ENCODE data around the gene PRICKLE2.

The PRICKLE2 gene, protein sequence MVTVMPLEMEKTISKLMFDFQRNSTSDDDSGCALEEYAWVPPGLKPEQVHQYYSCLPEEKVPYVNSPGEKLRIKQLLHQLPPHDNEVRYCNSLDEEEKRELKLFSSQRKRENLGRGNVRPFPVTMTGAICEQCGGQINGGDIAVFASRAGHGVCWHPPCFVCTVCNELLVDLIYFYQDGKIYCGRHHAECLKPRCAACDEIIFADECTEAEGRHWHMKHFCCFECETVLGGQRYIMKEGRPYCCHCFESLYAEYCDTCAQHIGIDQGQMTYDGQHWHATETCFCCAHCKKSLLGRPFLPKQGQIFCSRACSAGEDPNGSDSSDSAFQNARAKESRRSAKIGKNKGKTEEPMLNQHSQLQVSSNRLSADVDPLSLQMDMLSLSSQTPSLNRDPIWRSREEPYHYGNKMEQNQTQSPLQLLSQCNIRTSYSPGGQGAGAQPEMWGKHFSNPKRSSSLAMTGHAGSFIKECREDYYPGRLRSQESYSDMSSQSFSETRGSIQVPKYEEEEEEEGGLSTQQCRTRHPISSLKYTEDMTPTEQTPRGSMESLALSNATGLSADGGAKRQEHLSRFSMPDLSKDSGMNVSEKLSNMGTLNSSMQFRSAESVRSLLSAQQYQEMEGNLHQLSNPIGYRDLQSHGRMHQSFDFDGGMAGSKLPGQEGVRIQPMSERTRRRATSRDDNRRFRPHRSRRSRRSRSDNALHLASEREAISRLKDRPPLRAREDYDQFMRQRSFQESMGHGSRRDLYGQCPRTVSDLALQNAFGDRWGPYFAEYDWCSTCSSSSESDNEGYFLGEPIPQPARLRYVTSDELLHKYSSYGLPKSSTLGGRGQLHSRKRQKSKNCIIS

DNA sequence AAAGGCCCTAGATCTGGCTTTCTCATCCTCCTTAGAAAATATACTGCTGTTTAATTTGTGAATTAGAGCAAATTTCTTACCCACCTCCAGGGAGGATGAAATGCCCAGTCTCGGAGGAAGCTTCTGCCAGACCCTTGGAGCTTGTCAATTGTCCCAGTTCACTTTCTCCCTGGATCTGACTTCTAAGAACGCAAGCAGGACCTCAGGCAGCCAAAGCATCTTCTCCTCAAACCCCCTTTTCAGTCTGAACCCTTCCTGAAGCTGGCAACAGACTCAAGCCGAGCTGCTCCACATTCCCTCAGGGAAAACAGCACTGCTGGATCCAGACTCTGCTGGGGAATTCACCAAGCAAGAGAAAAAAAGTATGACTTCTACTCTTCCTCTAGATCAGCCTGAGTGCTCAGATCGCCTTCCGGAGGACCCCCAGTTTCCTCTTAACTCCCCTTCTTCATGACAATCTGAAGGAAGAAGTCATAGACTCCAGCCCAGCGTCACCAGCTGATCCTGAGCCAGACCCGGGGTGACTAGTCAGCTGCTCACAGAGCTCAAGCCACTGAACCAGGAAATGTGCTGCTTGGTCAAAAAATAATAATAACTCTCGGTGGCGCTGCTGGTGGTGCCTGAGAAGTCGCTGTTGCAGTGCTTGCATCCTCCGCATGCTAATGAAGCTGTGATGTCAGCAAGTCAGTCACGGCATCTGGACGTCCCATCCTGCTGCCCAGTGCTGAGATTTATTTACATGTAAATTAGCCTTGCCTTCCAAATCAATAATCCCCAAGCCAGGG, at the start of gene PRICKLE2:
Gene PRICKLE2, minus strand, starts transcription at position 641 of the 785 bp plus-strand sequence. CDS start 26,539 bp downstream, outside the sequence.
- no peak for DNase-seq

DNA sequence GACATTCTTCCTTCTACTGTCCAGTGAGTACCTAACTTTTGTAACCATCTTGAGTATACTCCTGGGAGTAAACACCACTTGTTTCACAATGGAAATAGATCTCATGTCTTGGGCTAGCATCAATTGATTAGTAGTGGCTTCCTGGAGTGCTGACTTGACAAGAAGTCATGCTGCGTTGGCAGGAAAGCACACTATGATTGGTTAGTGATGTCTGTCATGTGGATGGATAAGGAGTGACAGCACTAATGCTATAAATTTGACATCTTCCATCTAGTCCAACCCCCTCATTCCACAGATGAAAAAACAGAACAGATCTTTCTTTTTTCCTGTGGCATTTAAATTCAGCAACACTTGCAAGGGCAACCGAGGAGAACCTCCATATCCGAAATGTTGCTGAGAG, 47.6 kb upstream of the PRICKLE2 start:
- DNase-seq = no peak

DNA sequence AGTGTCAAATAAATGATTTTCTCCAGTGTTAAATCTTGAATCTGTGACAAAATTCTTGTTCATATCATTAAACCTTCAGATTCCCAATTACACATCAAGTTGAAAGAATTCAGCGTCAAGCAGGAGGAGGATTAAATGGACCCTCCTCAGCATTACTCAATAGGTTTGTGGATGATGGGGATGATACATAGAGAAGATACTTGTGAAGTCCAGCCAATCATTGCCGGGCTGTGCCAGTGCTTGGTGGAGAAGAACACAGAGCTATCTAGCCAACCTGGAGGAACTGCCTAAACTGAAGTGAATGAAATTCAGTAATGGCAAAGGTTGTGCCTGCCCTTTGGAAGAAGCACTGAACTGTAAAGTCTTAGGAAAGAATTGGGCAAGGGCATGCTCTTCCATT, 47.0 kb upstream of the PRICKLE2 start:
- DNase-seq = no peak

DNA sequence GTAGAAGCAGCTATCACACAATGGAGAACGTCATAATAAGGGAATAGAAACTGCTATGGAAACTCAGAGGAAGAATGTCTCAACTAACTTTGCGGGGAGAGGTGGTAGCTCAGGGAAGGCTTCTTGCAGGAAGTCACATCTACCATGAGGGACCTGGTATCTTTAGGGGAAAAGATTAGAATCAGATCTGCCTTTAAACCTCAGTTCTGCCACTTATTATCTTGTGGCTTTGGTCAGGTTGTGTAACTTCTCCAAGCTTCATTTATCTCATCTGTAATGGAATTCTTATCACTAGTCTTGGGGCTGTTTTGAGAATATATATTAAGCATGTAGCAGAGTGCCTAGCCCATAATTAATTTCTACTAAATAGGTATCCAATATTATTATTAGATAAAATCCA, 46.4 kb upstream of the PRICKLE2 start:
- DNase-seq = no peak

DNA sequence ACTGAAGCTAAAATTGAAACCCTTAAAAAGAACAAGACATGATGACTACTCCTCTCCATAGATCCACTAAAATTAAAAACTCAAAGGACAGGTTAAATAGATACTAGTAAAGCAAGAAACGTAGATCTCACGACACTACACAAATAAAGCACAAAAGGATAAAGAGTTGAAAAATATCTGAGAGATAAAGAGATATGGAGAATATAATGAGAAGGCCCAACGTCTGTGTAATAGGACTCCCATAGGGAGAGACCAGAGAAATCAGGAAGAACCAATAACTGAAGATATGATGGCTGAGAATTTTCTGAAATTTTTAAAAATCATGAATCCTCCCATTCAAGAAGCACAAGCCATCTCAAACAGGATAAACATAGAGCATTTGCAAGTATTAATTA, 45.6 kb upstream of the PRICKLE2 start:
- no peak for DNase-seq

DNA sequence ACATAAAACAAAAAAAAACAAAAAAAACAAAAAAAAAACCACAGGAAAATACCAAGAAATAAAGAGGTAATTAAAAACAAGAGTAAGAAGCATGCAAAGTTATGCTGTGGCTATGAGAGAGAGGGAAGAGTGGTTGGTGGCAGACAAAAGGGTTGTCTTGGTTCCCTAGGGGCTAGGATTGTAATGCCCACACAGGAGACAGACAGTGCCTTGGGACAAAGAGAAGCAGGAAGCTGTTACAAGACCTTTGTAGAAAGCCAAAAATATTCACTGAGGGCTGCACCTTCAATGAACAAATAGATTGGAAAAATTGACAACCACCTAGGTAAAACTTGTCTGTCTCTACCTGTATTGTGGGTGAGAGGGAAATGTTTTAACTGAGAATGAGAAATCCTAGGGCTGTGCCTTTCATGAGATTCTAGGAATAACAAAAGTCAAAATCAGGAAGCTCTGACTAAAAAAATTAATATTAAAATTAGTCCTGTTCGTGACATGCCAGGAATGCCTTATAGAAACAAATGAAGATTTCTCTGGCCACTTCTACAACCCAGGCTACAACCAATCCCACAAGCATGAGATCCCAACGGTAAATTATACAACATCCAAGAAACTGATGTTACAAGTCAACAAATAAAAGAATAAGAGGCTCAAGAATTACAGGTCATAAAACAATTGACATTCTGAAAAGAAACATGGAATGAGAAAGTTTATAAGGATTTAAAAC, 45.0 kb upstream of the PRICKLE2 start:
- no peak for DNase-seq

DNA sequence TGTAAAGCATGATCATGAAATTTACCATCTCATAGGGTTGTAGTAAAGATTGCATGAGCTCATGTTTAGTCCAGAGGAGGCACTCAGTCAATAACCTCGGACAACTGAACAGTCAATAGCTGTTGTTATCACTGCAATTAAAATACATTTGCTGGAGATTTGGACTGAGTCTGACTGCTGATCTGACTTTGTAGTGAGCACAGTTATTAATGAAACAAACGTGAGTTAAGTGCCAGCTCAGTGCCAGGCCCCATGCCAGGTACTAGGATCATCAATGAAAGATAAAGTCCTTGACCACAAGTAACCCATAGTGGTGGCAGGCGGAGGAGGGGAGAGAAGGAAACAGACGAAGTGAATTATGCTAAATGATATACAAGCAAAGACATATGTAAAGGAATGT, 43.7 kb upstream of the PRICKLE2 start:
- no peak for DNase-seq

DNA sequence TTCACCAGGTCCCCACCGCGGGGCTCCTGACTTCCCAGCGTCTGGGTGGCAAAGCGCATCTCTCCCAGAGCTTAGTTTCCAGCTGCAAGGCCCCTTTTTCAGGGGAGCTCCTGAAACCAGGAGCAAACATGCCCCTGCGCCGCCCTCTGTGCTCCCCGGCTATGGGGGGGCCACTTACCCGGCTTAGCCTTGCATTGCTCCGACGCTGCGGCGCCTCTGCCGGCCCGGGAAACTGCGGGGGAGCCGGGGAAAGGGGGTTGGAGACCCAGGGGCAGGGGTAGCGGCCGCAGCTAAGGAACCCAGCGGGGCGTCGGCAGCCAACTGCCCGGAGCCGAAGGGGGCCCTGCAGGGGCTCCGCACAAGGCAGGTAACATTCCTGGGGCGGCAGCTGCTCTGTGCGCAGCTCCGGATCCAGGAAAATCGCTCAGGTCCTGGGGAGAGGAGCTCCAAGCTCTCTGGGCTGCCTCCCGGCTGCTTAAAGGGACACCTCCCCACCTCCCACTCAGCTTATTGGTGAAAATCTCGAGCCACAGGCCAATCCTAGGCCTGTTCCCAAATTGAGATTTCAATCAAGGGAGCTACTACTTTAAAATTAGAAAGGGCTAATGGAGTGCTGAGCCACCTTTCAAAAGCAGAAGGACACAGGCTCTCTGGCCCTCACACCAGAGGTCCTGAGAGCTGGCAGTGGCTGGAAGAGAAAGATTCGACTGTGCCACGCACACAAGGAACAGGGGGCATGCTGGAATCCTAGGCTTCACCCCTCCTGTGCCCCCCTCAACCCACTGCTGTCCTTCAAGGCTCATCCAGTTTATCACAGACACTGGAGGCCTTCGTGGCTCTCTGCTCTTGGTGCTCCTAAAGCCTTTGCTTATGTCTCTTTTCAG, 42.7 kb upstream of the PRICKLE2 start:
- no peak for DNase-seq

DNA sequence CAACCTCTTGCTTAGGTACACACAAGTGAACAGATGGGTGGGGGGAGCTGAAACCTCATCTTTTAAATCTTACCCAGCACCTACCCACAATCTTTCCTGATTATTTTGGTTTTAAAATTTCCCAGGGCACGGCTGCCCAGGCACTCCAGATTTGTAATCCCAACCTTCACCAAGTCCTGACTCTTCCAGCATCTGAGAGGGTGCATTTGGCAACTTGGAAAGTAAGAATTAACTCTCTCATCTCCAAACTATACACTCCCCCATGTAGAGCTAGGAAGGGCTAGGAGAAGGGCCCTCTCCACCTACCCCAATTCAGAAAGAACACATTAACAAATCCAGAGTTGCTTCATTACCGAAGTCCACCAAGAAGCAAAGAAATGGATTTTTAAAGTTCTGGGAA, 41.7 kb upstream of the PRICKLE2 start:
- DNase-seq = no peak

DNA sequence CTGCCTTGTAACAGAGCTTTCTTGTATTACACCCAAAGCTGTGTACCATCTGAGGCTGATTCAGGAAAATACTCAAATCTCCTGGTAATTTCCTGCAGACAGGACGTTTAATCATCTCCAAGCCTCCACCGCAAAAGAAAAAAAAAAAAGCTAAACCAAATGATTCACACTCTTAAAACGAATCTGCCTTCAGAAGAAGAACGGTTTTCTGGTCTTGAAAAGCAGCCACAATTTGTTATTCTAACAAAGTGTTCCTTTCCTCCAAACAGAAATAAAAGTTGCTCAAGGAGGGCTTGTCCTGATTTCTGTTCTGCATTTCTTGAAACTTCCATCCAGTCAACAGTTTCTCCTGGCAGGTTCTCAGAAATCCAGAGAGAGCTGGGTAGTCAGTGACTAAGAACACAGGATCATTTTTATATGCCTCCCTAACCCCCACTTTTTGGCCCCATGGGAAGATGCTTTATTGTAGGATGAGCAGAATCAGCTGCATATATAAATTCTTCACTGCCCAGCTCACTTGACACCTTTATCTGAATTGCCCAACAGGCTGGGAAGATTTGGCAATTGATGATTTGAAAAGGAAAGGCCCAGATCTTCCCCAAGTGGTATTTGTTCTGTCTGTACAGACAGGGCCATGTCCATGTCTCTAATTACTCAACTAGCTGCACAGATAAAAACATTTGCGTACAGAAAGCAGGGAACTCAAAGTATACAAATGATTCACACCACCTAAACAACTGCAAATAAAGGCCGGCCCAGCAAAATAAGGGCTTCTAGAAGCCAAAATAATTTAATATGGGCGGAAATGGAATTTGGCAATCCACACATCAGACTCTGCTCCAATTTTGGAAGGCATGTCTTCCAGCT, 41.0 kb upstream of the PRICKLE2 start:
- no peak for DNase-seq

DNA sequence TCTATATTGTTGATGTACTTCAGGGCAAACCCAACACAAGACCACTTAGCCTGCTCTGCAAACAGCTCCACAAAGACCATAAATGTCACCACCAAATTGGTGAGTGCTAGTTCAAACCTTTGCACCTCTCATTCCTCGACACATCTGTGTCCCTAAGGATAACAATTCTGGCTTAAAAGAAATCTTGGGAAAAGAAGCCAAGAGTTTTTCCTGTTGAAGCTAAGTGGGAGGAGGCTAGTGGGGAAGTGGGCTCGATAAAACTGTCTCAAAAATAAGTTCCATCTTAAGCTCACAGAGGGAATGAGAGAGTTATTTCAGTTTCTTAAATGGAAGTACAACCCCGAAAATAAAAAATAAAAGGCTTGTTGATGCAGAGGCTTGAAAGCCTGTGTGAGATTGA, 40.4 kb upstream of the PRICKLE2 start:
- no peak for DNase-seq

DNA sequence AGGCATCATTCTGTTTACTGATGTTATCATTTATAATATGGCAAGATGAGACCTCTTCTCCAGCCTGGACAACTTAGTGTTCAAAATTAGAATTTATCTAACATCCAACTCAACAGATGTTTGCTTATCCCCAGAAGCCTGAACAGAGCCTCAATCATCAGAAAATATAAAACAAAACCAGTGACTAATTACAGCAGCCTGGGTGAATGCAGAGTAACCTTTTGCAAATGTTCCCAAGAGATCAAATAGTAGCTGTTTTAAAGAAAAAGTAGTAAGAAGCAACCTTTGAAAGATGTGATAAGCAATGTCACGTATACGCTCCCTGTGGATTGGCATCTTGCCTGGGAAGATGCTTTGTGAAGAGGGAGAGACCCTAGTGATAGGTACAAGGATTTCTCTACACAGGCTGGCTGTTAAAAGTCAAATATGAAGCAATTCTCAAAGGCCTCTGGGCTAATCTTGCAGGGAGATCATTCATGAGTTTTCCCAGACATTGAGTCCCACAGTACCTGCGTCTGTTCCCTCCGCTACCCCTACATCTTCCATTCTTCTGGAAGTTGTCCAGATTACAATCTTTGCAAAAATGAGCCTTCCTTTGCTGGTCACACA, 39.3 kb upstream of the PRICKLE2 start:
- no peak for DNase-seq

DNA sequence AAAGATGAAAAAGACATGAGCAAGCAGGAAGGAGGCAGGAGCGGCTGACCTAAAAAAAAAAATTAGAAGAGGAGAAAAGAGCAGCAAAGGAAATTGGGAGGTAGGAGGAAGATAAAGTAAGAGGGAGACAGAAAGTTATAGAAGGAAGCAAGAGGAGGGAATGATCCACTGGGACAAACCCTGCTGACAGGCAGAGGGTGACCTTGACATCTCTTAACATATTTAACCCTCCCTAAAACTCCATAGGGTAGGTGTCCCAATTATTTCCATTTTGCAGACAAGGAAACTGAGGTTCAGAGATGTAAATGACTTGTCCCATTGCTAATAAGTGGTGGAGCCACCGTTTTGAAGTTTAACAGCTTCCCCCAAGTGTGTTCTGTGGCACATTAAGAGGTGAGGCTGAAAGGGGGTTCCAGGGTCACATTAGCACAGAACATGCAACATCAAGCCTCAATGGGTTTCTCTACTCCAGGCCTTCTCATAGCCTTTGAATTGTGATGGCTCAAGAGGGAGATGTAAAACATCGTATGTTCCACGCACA, 37.4 kb upstream of the PRICKLE2 start:
- DNase-seq = no peak

DNA sequence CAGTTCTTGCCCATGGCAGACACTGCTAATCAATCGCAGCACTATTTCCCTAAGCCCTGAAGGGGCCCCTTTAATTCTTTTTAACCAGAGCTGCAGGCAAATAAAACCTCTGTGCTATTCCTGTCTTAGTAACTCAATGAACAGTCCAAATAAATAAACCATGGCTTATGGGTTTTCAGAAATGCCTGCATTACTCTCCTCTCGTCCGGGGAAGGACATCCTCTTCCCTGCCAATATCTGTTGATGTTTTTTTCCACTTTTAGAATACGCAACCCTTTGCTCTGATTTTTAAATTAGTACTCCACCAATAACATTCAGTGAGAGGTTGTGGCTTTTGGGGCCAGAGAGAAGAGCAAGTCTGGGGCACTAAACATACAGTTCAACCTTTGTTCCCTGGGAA, 35.2 kb upstream of the PRICKLE2 start:
- DNase-seq = no peak

DNA sequence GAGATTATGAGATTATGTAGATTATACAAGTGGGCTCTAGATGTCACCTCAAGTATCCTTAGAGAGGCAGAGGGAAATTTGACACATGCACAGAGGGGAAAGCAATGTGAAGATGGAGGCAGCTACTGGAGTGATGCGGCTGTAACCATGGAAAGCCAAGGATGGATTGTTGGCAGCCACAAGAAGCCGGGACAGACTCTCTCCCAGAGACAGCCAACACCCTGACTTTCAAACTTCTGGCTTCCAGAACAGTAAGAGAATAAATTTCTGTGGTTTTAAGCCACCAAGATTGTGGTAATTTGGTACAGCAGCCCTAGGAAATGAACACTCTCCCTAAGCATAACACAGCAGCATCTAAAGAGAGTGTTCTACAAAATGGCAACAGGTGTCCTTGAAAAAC, 34.4 kb upstream of the PRICKLE2 start:
- no peak for DNase-seq

DNA sequence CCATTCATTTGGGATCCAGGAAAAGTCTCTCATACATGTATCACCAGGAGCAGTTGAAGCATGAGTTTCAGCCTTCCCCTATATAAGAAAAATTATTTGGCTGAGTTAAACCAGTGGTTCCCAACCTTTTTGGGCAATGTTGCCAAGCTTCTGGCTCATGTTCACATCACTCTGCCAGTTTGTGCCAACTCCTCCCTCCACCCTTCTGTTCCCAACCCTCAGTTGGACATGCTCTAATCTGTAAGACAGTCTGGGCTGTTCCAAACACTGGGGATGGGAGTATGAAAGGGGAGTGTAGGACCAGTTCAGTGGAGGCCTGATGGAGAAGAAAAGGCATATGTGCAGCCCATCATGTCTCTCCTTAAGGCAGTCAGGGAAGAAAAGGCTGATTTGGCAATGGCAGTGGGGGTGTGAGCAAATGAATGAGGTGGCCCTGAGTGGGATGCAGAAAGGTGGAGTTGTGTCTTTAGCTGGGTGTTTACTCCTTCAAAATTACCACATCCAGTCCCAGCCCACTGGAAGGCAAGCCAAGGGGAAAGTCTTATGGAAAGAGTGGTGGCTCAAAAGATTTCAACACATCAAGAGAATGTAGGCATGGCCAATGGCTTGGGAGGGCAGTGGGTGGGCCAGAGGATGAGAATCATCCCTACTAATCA, 32.0 kb upstream of the PRICKLE2 start:
- DNase-seq = no peak

DNA sequence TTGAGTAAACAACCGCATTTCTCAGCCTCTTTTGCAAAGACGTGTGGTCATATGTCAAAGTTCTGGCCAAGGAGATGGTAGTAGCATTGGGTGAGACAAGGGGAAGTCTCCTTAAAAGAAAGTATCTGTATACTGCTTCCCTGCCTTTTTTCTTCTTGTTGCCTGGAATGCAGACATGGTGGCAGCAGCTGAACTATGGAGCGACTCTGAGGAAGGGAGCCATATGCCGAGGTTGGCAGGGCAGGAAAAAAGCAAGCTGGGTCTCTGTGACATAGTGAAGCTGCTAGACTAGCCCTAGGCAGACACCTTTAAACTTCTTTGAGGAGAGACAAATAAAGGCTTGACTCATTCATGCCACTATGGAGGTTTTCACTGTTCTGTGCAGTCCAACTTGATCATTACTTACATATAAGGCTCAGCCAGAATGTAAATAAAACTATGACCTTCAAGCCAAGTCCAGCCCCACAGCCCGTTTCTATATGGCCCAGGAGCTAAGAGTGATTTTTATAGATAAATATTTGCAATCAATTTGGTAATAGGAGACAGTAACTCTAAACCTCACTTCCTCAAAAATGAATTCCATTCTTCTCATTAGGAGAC, 30.6 kb upstream of the PRICKLE2 start:
- DNase-seq = no peak

DNA sequence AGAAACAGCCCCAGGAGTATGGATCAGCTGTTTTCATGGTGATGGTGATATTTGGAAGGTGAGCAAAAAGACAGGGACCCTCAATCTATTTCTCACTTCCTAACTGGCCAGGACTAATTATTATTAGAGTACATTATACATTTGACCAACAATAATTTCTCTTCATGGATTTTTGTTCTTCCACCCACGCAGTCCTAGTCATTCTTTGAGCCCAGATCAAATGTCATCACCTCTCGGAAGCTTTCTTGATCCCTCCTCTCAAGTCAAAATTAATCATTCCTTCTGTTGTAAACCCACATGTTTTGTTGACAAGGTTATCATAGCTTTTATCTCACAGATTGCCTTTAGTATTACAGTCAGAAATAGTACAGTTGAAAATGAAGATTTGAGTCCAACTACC, 29.2 kb upstream of the PRICKLE2 start:
- no peak for DNase-seq

DNA sequence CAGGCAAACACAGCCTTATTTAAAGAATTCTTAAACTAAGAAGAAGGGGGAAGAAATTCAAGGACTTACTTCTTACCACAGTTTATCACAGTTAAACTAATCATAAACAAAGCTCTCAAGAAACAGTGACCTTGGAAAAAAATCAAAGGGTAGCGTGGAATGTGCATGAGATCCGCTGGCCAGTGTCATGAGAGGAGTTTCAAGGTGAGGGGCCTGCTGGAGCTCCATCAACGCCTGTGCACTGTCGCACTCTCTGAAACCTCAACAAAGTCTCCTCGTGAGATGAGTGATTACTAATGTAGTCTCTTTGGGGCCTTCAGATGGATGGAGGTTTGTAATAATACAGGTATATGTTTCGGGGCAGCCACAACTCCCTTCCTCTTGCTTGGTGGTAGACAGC, 28.4 kb upstream of the PRICKLE2 start:
- DNase-seq = no peak
